Measurements from ENCODE around the gene RPP25L. TPM values are rescaled to one million over a fixed set of nuclear protein-coding genes. Genes with fewer than 3 reads are reported as not detected.

The RPP25L gene
- total RNA-seq, 1 experiment from 2014 or later: 17.2 TPM

GRCh38 chr9:34655394-34655793 is 43.5 kb upstream of the RPP25L start:
- Mint-ChIP-seq H3K4me1 (peaks cover 30 to 42% of the 10 kb centered on the region in 2 experiments), H3K4me3 (no peak overlapping the region), H3K27me3 (ENCODE audit: low read depth) (peaks cover 6% of the 10 kb centered on the region), H3K36me3 (ENCODE audit: insufficient read depth in 1 of 3, low read depth in 3 of 3) (peaks cover 0 to under 1% (median 0%) of the 10 kb centered on the region in 3 experiments; a peak in 2 of 7 replicates), H3K27ac (no peak overlapping the region), H3K9me3 (no peaks in the 10 kb centered on the region)
- Histone ChIP-seq H4K91ac (ENCODE audit: insufficient read length, low read depth, low read length) (no peak overlapping the region), H3K4me2 (ENCODE audit: insufficient read depth, insufficient read length, low read length) (no peak overlapping the region), H3K4me1 (ENCODE audit: insufficient read depth, low read length) (peaks cover 5% of the 10 kb centered on the region; the same call in 1 of the 2 replicates), H3K18ac (ENCODE audit: insufficient read length, low read depth, low read length) (no peak overlapping the region), H3T11ph (ENCODE audit: low read length) (no peak overlapping the region), H4K8ac (replicated peaks; ENCODE audit: insufficient read length, low read depth, low read length) (no peak overlapping the region), H3K14ac (ENCODE audit: insufficient read depth, low read length) (no peak overlapping the region), H2BK5ac (ENCODE audit: insufficient read length, low read length) (no peak overlapping the region), H4K20me1 (ENCODE audit: control insufficient read depth, insufficient read depth, insufficient read length) (peaks cover 3% of the 10 kb centered on the region), H2AFZ (ENCODE audit: low read length) (no peak overlapping the region), H3K79me2 (ENCODE audit: insufficient read depth, low read length) (no peaks in the 10 kb centered on the region), H2BK15ac (ENCODE audit: low read depth, low read length) (no peak overlapping the region), H2BK12ac (ENCODE audit: insufficient read length, low read depth, low read length) (no peak overlapping the region), H2BK120ac (ENCODE audit: low read depth, low read length, poor library complexity, severe bottlenecking) (no peak overlapping the region), H3K9ac (ENCODE audit: extremely low read depth, insufficient read length, low read length) (no peak overlapping the region), H3K27ac (ENCODE audit: insufficient read length, low read depth, low read length) (no peak overlapping the region), H2BK20ac (ENCODE audit: low read depth, low read length, poor library complexity, severe bottlenecking) (no peak overlapping the region), H2AK5ac (ENCODE audit: insufficient read length, low read length) (no peak overlapping the region), H3K23ac (ENCODE audit: insufficient read length, low read depth, low read length) (no peak overlapping the region), H3K4ac (ENCODE audit: low read depth, low read length) (no peak overlapping the region), H3K56ac (ENCODE audit: insufficient read length, low read depth, low read length) (no peak overlapping the region), H3K79me1 (ENCODE audit: insufficient read depth, low read depth, low read length, poor library complexity, severe bottlenecking) (no peaks in the 10 kb centered on the region), H3K27me3 (ENCODE audit: insufficient read depth, low read length) (no peaks in the 10 kb centered on the region), H3K9me3 (ENCODE audit: control insufficient read depth, low read depth, low read length) (no peaks in the 10 kb centered on the region), H4K5ac (ENCODE audit: insufficient read length, low read depth, low read length) (no peak overlapping the region), H3K23me2 (ENCODE audit: insufficient read length, low read depth, low read length, poor library complexity, severe bottlenecking) (peaks cover 7% of the 10 kb centered on the region)
- no CpG with 5 or more reads among the region's 5 CpGs for WGBS (ENCODE audit: extremely low coverage, insufficient read length, low lambda C conversion rate)
- TF ChIP-seq, protein P1, sequence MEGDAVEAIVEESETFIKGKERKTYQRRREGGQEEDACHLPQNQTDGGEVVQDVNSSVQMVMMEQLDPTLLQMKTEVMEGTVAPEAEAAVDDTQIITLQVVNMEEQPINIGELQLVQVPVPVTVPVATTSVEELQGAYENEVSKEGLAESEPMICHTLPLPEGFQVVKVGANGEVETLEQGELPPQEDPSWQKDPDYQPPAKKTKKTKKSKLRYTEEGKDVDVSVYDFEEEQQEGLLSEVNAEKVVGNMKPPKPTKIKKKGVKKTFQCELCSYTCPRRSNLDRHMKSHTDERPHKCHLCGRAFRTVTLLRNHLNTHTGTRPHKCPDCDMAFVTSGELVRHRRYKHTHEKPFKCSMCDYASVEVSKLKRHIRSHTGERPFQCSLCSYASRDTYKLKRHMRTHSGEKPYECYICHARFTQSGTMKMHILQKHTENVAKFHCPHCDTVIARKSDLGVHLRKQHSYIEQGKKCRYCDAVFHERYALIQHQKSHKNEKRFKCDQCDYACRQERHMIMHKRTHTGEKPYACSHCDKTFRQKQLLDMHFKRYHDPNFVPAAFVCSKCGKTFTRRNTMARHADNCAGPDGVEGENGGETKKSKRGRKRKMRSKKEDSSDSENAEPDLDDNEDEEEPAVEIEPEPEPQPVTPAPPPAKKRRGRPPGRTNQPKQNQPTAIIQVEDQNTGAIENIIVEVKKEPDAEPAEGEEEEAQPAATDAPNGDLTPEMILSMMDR (conservative IDR thresholded peaks at IDR 0.05): no peak
- DNase-seq: no peak
